OCI-LY7 (cell line): Measurements from ENCODE around the gene NEURL4. TPM values are rescaled to one million over a fixed set of nuclear protein-coding genes. Genes with fewer than 3 reads are reported as not detected.
A peak's percentile ranks its signal among the peaks of the same experiment; 100 is the strongest.

Source experiments
- BruUV-seq: library from RNA; stranded (reverse); fragments of 400-500 nt; replicated peaks from 2 replicates; lab custom pipeline; 2021; lab: Mats Ljungman, UMichigan
- CTCF ChIA-PET: fragments of 300-600 bp; sonication (Branson Sonifier 250); formaldehyde crosslinking; loops from one replicate; lab custom pipeline; 2022; ENCODE audit warnings: antibody characterized with exemption; ENCODE audit not compliant: unreplicated experiment; lab: Charles Lee
- POLR2A ChIA-PET: fragments of 300-600 bp; sonication (Branson Sonifier 250); formaldehyde crosslinking; loops from one replicate; lab custom pipeline; 2022; ENCODE audit warnings: antibody characterized with exemption; lab: Charles Lee
- DNase-seq: peaks from one replicate; pipeline ENCODE4 v3.0.0-alpha.2; 2015; ENCODE audit warnings: low spot score
- H2AFZ ChIP-seq: fragments of 200-600 bp; sonication (generic), shearing (Covaris generic); 2 replicates; pipeline ENCODE4 v1.6.1; 2014; ENCODE audit warnings: mild to moderate bottlenecking, antibody characterized with exemption, low read length, moderate library complexity
- H3K27ac ChIP-seq: fragments of 200-600 bp; sonication (generic); 2 replicates; pipeline ENCODE4 v1.5.1; 2014; ENCODE audit warnings: mixed run types, low read depth, mild to moderate bottlenecking, moderate library complexity, low read length, inconsistent platforms; ENCODE audit not compliant: poor library complexity, severe bottlenecking
- H3K36me3 ChIP-seq: fragments of 200-600 bp; sonication (generic); 2 replicates; pipeline ENCODE4 v1.6.1; 2014; ENCODE audit warnings: mild to moderate bottlenecking, antibody characterized with exemption, low read length, moderate library complexity, mixed read lengths; ENCODE audit not compliant: insufficient read depth
- H3K4me1 ChIP-seq: fragments of 200-600 bp; sonication (generic); 2 replicates; pipeline ENCODE4 v1.5.1; 2014; ENCODE audit warnings: mild to moderate bottlenecking, low read length; ENCODE audit not compliant: insufficient read depth, poor library complexity, severe bottlenecking
- H3K4me2 ChIP-seq: fragments of 200-600 bp; sonication (generic); 2 replicates; pipeline ENCODE4 v1.6.1; 2014; ENCODE audit warnings: mild to moderate bottlenecking, low read length
- H3K4me3 ChIP-seq: fragments of 200-600 bp; sonication (generic); 2 replicates; pipeline ENCODE4 v1.5.1; 2014; ENCODE audit warnings: mild to moderate bottlenecking, low read depth, low read length; ENCODE audit not compliant: poor library complexity, severe bottlenecking
- H3K79me2 ChIP-seq: fragments of 200-600 bp; sonication (generic); 2 replicates; pipeline ENCODE4 v1.6.1; 2016; ENCODE audit warnings: low read depth, mild to moderate bottlenecking, low read length, moderate library complexity, mixed read lengths; ENCODE audit not compliant: insufficient read depth
- H3K9me2 ChIP-seq: fragments of 200-600 bp; sonication (generic); 2 replicates; pipeline ENCODE4 v1.6.1; 2016; ENCODE audit warnings: mild to moderate bottlenecking, low read length, mixed read lengths; ENCODE audit not compliant: insufficient read depth
- H3K9me3 ChIP-seq: fragments of 200-600 bp; sonication (generic); 2 replicates; pipeline ENCODE4 v1.6.1; 2014; ENCODE audit warnings: mild to moderate bottlenecking, mixed run types, low read length, mixed read lengths
- H4K20me1 ChIP-seq: fragments of 200-600 bp; sonication (generic); 2 replicates; pipeline ENCODE4 v1.6.1; 2014; ENCODE audit warnings: mild to moderate bottlenecking, antibody characterized with exemption, low read length, moderate library complexity, mixed read lengths; ENCODE audit not compliant: insufficient read depth
- EZH2phosphoT487 ChIP-seq: fragments of 200-600 bp; sonication (generic); IDR thresholded peaks from 2 replicates; pipeline ENCODE4 v1.6.1; 2018; ENCODE audit warnings: low read depth, borderline replicate concordance, mild to moderate bottlenecking, mixed run types, antibody characterized with exemption, low read length, moderate library complexity, mixed read lengths
- intact Hi-C: fragments of 100-400 bp; cut with micrococcal nuclease; formaldehyde crosslinking; loops from one replicate; pipeline ENCODE4 v1.10.0; 2022; ENCODE audit not compliant: unreplicated experiment
- total RNA-seq, 2 experiments: library from RNA; depleted of rRNA in 1 of 2; stranded (reverse); fragments of >200 nt in 1 of 2; shearing (Covaris generic) in 1 of 2; gene quantifications; 2 replicates each; pipeline ENCODE4 v1.2.3, GENCODE V29; 2014 to 2022
- TF ChIP-seq, protein P1 (sequence below): fragments of 200-600 bp; sonication (generic); conservative IDR thresholded peaks from 2 replicates; pipeline ENCODE4 v1.5.1; 2014; ENCODE audit warnings: mild to moderate bottlenecking, antibody characterized with exemption, low read length, moderate library complexity, mixed read lengths

Gene NEURL4
- total RNA-seq, 2 experiments from 2014 or later: 34.7 to 66.8 TPM

GRCh38 chr17:7281953-7282751, 47.0 kb downstream of the NEURL4 start:
- Histone ChIP-seq H3K9me2 (no peaks in the 10 kb centered on the region), H3K9me3 (no peaks in the 10 kb centered on the region), H3K4me3 (peak overlapping the region; percentile 59), H3K79me2 (no peaks in the 10 kb centered on the region), H3K4me2 (peak overlapping the region; percentile 88), H4K20me1 (no peaks in the 10 kb centered on the region), H3K27ac (no peak overlapping the region), H2AFZ (peak overlapping the region; percentile 56), H3K36me3 (no peaks in the 10 kb centered on the region), H3K4me1 (peaks cover 41% of the 10 kb centered on the region)
- TF ChIP-seq, protein P1, sequence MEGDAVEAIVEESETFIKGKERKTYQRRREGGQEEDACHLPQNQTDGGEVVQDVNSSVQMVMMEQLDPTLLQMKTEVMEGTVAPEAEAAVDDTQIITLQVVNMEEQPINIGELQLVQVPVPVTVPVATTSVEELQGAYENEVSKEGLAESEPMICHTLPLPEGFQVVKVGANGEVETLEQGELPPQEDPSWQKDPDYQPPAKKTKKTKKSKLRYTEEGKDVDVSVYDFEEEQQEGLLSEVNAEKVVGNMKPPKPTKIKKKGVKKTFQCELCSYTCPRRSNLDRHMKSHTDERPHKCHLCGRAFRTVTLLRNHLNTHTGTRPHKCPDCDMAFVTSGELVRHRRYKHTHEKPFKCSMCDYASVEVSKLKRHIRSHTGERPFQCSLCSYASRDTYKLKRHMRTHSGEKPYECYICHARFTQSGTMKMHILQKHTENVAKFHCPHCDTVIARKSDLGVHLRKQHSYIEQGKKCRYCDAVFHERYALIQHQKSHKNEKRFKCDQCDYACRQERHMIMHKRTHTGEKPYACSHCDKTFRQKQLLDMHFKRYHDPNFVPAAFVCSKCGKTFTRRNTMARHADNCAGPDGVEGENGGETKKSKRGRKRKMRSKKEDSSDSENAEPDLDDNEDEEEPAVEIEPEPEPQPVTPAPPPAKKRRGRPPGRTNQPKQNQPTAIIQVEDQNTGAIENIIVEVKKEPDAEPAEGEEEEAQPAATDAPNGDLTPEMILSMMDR: no peak
- TF ChIP-seq EZH2phosphoT487: no peak
- POLR2A ChIA-PET: interaction anchor here (0.7 to 1.3 kb wide), 2 partner anchors 10 to 55 kb away, joined by 4 to 5 read pairs; no protein-coding TSS in a partner anchor
- no TSS peak for BruUV-seq
- intact Hi-C loops: loop anchor here (1.0 to 2.0 kb wide), 3 partner anchors 55 to 153 kb away; partner anchors contain the start of genes ACAP1, KCTD11 and TMEM102
- CTCF ChIA-PET: no interaction called here
- DNase-seq: no peak

- DNase-seq: peak; percentile 96
- TF ChIP-seq, protein P1: no peak
- no peak for TF ChIP-seq EZH2phosphoT487
- peak within 1 kb of the TSS; percentile 59 for H3K4me3 ChIP-seq
- H3K9me2 ChIP-seq: no peaks in the 10 kb centered on the region
- H4K20me1 ChIP-seq: no peaks in the 10 kb centered on the region
- BruUV-seq: no TSS peak
- ChIA-PET POLR2A (interaction anchor here (0.7 to 1.3 kb wide), 2 partner anchors 11 to 55 kb away, joined by 4 to 5 read pairs; no protein-coding TSS in a partner anchor), CTCF (interaction anchor here (1.0 kb wide), 1 partner anchor 16 kb away, joined by 4 read pairs; no protein-coding TSS in a partner anchor)
- H3K9me3 ChIP-seq: no peaks in the 10 kb centered on the region
- peak within 1 kb of the TSS; percentile 57 for H3K27ac ChIP-seq
- H3K4me2 ChIP-seq: peak within 1 kb of the TSS; percentile 88
- intact Hi-C loops: loop anchor here (1.0 to 2.0 kb wide), 3 partner anchors 55 to 154 kb away; partner anchors contain the start of genes ACAP1, KCTD11 and TMEM102
- no peaks in the 10 kb centered on the region for H3K79me2 ChIP-seq
- peak within 1 kb of the TSS; percentile 56 for H2AFZ ChIP-seq
- no peaks in the 10 kb centered on the region for H3K36me3 ChIP-seq
- peaks cover 37% of the 10 kb centered on the region for H3K4me1 ChIP-seq
These were observed 47.8 kb downstream of the NEURL4 start, which contains the start of gene SLC2A4 for GRCh38 chr17:7281074-7281952. Gene SLC2A4, plus strand, starts transcription at chr17:7281718. Its CDS starts 217 bp downstream, at chr17:7281935.
